SK-N-SH (cell line): ENCODE data around the gene PIP4K2C. TPM values are rescaled to one million over a fixed set of nuclear protein-coding genes. Genes with fewer than 3 reads are reported as not detected.

ENCODE experiments used
- CTCF ChIA-PET: fragments of 300-600, 350-600 bp; formaldehyde crosslinking; extraction: SDS; loops from one replicate; lab custom pipeline; 2021; lab: Yijun Ruan, JAX
- POLR2A ChIA-PET: fragments of 350-600 bp; sonication (Branson Sonifier 250); formaldehyde crosslinking; extraction: SDS; loops from one replicate; lab custom pipeline; 2020; ENCODE audit warnings: antibody characterized with exemption, inconsistent platforms; lab: Yijun Ruan, JAX
- DNase-seq: peaks from one replicate; pipeline ENCODE4 v3.0.0; 2012
- H2AFZ ChIP-seq: fragments of 200-600 bp; sonication (generic); 2 replicates; pipeline ENCODE4 v1.8.1; 2016; ENCODE audit warnings: antibody characterized with exemption, mild to moderate bottlenecking, low read depth
- H3F3A ChIP-seq: fragments of 200-600 bp; sonication (generic); replicated peaks from 2 replicates; pipeline ENCODE3; 2016; ENCODE audit warnings: antibody characterized with exemption, mild to moderate bottlenecking; ENCODE audit not compliant: insufficient read depth
- H3K27ac ChIP-seq, 2 experiments: fragments of 200-500 bp in 1 of 2; fragments of 200-600 bp in 1 of 2; sonication (Bioruptor generic) in 1 of 2; sonication (generic), shearing (Covaris generic) in 1 of 2; 2 replicates each; pipeline versions ENCODE4 v1.5.1 to v1.6.1; 2014 to 2016; ENCODE audit warnings: low read depth in 2 of 2, inconsistent platforms in 1 of 2, low read length in 1 of 2, mild to moderate bottlenecking in 1 of 2, mixed read lengths in 1 of 2
- H3K27me3 ChIP-seq: fragments of 200-600 bp; sonication (generic), shearing (Covaris generic); 2 replicates; pipeline ENCODE4 v1.6.1; 2016; ENCODE audit warnings: mixed run types; ENCODE audit not compliant: insufficient read depth
- H3K36me3 ChIP-seq, 2 experiments: fragments of 200-500 bp in 1 of 2; fragments of 200-600 bp in 1 of 2; sonication (Bioruptor generic) in 1 of 2; sonication (generic) in 1 of 2; replicated peaks in 1 of 2; 2 replicates each; pipeline versions ENCODE3 to v1.5.1; 2014 to 2016; ENCODE audit warnings: low read length in 1 of 2, mild to moderate bottlenecking in 1 of 2; ENCODE audit not compliant: insufficient read depth in 2 of 2, control insufficient read depth in 1 of 2
- H3K4me1 ChIP-seq, 2 experiments: fragments of 200-500 bp in 1 of 2; fragments of 200-600 bp in 1 of 2; sonication (Bioruptor generic) in 1 of 2; sonication (generic), shearing (Covaris generic) in 1 of 2; 2 replicates each; pipeline versions ENCODE4 v1.5.1 to v1.6.1; 2014 to 2016; ENCODE audit warnings: low read depth in 1 of 2, low read length in 1 of 2, mixed run types in 1 of 2; ENCODE audit not compliant: insufficient read depth in 2 of 2, control insufficient read depth in 1 of 2
- H3K4me2 ChIP-seq: fragments of 200-600 bp; sonication (generic), shearing (Covaris generic); 2 replicates; pipeline ENCODE4 v1.6.1; 2017; ENCODE audit warnings: mixed run types
- H3K4me3 ChIP-seq, 2 experiments: fragments of 200-500 bp in 1 of 2; fragments of 200-600 bp in 1 of 2; sonication (Bioruptor generic) in 1 of 2; sonication (generic), shearing (Covaris generic) in 1 of 2; 2 replicates each; pipeline versions ENCODE4 v1.5.1 to v1.8.1; 2014 to 2016; ENCODE audit warnings: low read depth in 2 of 2, inconsistent platforms in 1 of 2, low read length in 1 of 2, mild to moderate bottlenecking in 1 of 2, mixed read lengths in 1 of 2, moderate library complexity in 1 of 2
- H3K79me2 ChIP-seq: fragments of 200-600 bp; sonication (generic); 2 replicates; pipeline ENCODE4 v1.8.1; 2017; ENCODE audit warnings: mild to moderate bottlenecking; ENCODE audit not compliant: insufficient read depth
- H3K9ac ChIP-seq: fragments of 200-600 bp; sonication (generic); 2 replicates; pipeline ENCODE4 v1.6.1; 2017; ENCODE audit warnings: mixed run types
- H3K9me2 ChIP-seq: fragments of 200-600 bp; sonication (generic); 2 replicates; pipeline ENCODE4 v1.6.1; 2017; ENCODE audit warnings: mixed run types
- H3K9me3 ChIP-seq: fragments of 200-600 bp; sonication (generic); 2 replicates; pipeline ENCODE4 v1.6.1; 2017; ENCODE audit warnings: mixed run types, mild to moderate bottlenecking, moderate library complexity
- H4K20me1 ChIP-seq: fragments of 200-600 bp; sonication (generic); 2 replicates; pipeline ENCODE4 v1.6.1; 2017; ENCODE audit warnings: mild to moderate bottlenecking, mixed run types; ENCODE audit not compliant: insufficient read depth
- CHD2 ChIP-seq: fragments of 150-350 bp; IDR thresholded peaks from 2 replicates; pipeline ENCODE4 v1.6.1; 2018; ENCODE audit warnings: low read length; ENCODE audit not compliant: partially characterized antibody
- ELF1 ChIP-seq: IDR thresholded peaks from 2 replicates; pipeline ENCODE4 v1.4.0; 2012
- EZH2phosphoT487 ChIP-seq: fragments of 200-600 bp; sonication (generic); IDR thresholded peaks from 2 replicates; pipeline ENCODE4 v1.6.1; 2017; ENCODE audit warnings: low read depth, mixed run types, mild to moderate bottlenecking, antibody characterized with exemption, moderate library complexity, borderline replicate concordance
- FOSL2 ChIP-seq: IDR thresholded peaks from 2 replicates; pipeline ENCODE4 v1.4.0; 2012; ENCODE audit warnings: low read depth, mild to moderate bottlenecking, moderate library complexity, borderline replicate concordance
- JUND ChIP-seq: IDR thresholded peaks from 2 replicates; pipeline ENCODE4 v1.4.0; 2012
- MXI1 ChIP-seq: IDR thresholded peaks from 2 replicates; pipeline ENCODE4 v1.6.1; 2012; ENCODE audit warnings: mild to moderate bottlenecking, low read depth, low read length, improper control_type of control experiment
- NFIC ChIP-seq: IDR thresholded peaks from 2 replicates; pipeline ENCODE4 v1.4.0; 2012; ENCODE audit warnings: borderline replicate concordance
- NRF1 ChIP-seq: IDR thresholded peaks from 2 replicates; pipeline ENCODE4 v1.6.1; 2012; ENCODE audit warnings: low read depth, mild to moderate bottlenecking, low read length
- PBX3 ChIP-seq: IDR thresholded peaks from 2 replicates; pipeline ENCODE4; 2012
- REST ChIP-seq: IDR thresholded peaks from 2 replicates; pipeline ENCODE4 v1.6.1; 2012; ENCODE audit warnings: mild to moderate bottlenecking, low read depth, low read length, moderate library complexity
- RXRA ChIP-seq: IDR thresholded peaks from 2 replicates; pipeline ENCODE4 v1.4.0; 2012; ENCODE audit warnings: low read depth, mild to moderate bottlenecking, borderline replicate concordance
- SMC3 ChIP-seq: IDR thresholded peaks from 2 replicates; pipeline ENCODE4 v1.6.1; 2012; ENCODE audit warnings: low read depth, low read length, improper control_type of control experiment
- TAF1 ChIP-seq: IDR thresholded peaks from 2 replicates; pipeline ENCODE4 v1.6.1; 2012; ENCODE audit warnings: low read depth, mild to moderate bottlenecking, low read length, moderate library complexity, borderline replicate concordance
- TEAD4 ChIP-seq: IDR thresholded peaks from 2 replicates; pipeline ENCODE4 v1.4.0; 2012; ENCODE audit warnings: mild to moderate bottlenecking, borderline replicate concordance; ENCODE audit not compliant: insufficient read depth
- USF2 ChIP-seq: fragments of 150-350 bp; IDR thresholded peaks from 2 replicates; pipeline ENCODE4 v1.6.1; 2017; ENCODE audit warnings: antibody characterized with exemption, low read length, low read depth, borderline replicate concordance
- ZBTB33 ChIP-seq: IDR thresholded peaks from 2 replicates; pipeline ENCODE4 v1.4.0; 2012; ENCODE audit warnings: low read depth, borderline replicate concordance
- WGBS: methylation state at CpG from one replicate; pipeline ENCODE4 v1.1.6; 2017; ENCODE audit warnings: low lambda C conversion rate; 5-methylcytosine and 5-hydroxymethylcytosine counted together
- polyA plus RNA-seq, 3 experiments: library from polyadenylated mRNA; depleted of rRNA; stranded (reverse); fragments of >200 nt; gene quantifications; 2 replicates each; pipeline ENCODE4 v1.2.3, GENCODE V29; 2012

Gene PIP4K2C
- polyA plus RNA-seq, 1 of the 3 experiments (the other 2 are of a cell fraction) = 34.2 TPM

GRCh38 chr12:57622293-57623245 is 31.6 kb downstream of the PIP4K2C start:
- 82% methylated on average over 9 of the region's 9 CpGs for WGBS
- POLR2A ChIA-PET = interaction anchor here (0.6 kb wide), 1 partner anchor 99 kb away, joined by 3 read pairs; no protein-coding TSS in a partner anchor
- no peaks in the 10 kb centered on the region for H3K27me3 ChIP-seq

More at GRCh38 chr12:57622293-57623245, 31.6 kb downstream of the PIP4K2C start:
- no peaks in the 10 kb centered on the region for H3K79me2 ChIP-seq
- no peaks in the 10 kb centered on the region for H3K9me2 ChIP-seq
- peaks cover 0 to 7% of the 10 kb centered on the region in 2 experiments; a peak in 1 of 4 replicates for H3K4me1 ChIP-seq
- CTCF ChIA-PET = interaction anchor here (0.5 to 11.0 kb wide), 24 partner anchors 9 to 315 kb away, joined by 3 to 298 read pairs (median 4); partner anchors contain the start of genes ARHGEF25, B4GALNT1, DTX3 and GLI1
- no peak overlapping the region for H2AFZ ChIP-seq
- no peaks in the 10 kb centered on the region for H3K9me3 ChIP-seq
- no peak overlapping the region for H3K4me2 ChIP-seq
- no peak overlapping the region for H3K9ac ChIP-seq
- H3K4me3 ChIP-seq = no peak overlapping the region
- no peak for TF ChIP-seq PBX3
- no peak for TF ChIP-seq USF2
- TF ChIP-seq CHD2 = no peak
- TF ChIP-seq ELF1 = no peak
- no peak for TF ChIP-seq NRF1
- TF ChIP-seq REST = no peak
- TF ChIP-seq TAF1 = no peak
- no peak for TF ChIP-seq ZBTB33
- TF ChIP-seq TEAD4 = no peak
- TF ChIP-seq MXI1 = no peak
- no peak for TF ChIP-seq SMC3
- no peak for TF ChIP-seq FOSL2
- no peak for TF ChIP-seq RXRA
- TF ChIP-seq NFIC = no peak
- TF ChIP-seq JUND = no peak
- TF ChIP-seq EZH2phosphoT487 = no peak
- no peak for DNase-seq
- H4K20me1 ChIP-seq = no peaks in the 10 kb centered on the region
- peaks cover 4% of the 10 kb centered on the region for H3F3A ChIP-seq
- peaks cover 0 to 2% of the 10 kb centered on the region in 2 experiments for H3K36me3 ChIP-seq
- H3K27ac ChIP-seq = no peak overlapping the region
